RPMI7951 (cell line): Measurements from ENCODE around the gene MRPS11. TPM values are rescaled to one million over a fixed set of nuclear protein-coding genes. Genes with fewer than 3 reads are reported as not detected.
"Not testable (repeated sequence)": the region's sequence is repeated elsewhere in the genome, so short reads cannot be mapped to it uniquely, and the experiment has no call there.

Experiments
- DNase-seq: peaks from one replicate; pipeline ENCODE4 v3.0.0-alpha.2; 2012; ENCODE audit warnings: low read depth
- total RNA-seq: library from RNA; depleted of rRNA; stranded (reverse); fragments of >200 nt; shearing (Covaris generic); gene quantifications from 2 replicates; pipeline ENCODE4 v1.2.3, GENCODE V29; 2014

MRPS11 gene
- total RNA-seq, 1 experiment from 2014 or later = 99.8 TPM

- peak; percentile 80 for DNase-seq
These were observed 12.4 kb upstream of the MRPS11 start for GRCh38 chr15:88454867-88455810.

GRCh38 chr15:88456733-88457132 lies 10.8 kb upstream of the MRPS11 start:
- no peak for DNase-seq

DNA sequence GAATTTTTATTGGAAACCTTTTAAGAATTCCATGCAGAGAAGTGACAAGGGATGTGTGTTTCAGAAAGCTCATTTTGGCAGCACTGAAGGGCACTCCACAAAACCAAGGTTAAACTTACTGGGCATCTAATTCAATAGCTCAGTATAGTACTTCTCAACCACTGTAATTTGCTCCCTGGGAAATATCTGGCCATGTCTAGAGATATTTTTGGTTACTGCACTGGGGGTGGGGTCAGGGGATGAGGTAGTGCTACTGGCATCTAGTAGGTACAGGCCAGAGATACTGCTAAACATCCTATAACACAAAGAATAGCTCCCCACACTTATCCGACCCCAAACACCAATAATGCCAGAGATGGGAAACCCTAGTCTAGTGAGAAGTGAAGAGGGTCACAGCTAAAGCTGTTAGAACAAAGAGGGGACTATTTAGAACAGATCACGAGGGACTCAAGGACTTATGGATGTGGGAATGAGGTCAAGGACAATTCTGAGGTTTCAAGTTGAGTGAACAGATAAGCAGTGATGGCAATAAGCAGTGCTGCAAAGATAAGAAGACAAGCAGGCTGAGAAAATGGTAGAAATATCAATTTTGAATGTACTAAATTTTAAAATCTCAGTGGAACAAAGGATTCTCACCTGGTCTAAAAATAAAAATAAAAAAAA lies 3.5 kb upstream of the MRPS11 start:
- DNase-seq = no peak

DNA sequence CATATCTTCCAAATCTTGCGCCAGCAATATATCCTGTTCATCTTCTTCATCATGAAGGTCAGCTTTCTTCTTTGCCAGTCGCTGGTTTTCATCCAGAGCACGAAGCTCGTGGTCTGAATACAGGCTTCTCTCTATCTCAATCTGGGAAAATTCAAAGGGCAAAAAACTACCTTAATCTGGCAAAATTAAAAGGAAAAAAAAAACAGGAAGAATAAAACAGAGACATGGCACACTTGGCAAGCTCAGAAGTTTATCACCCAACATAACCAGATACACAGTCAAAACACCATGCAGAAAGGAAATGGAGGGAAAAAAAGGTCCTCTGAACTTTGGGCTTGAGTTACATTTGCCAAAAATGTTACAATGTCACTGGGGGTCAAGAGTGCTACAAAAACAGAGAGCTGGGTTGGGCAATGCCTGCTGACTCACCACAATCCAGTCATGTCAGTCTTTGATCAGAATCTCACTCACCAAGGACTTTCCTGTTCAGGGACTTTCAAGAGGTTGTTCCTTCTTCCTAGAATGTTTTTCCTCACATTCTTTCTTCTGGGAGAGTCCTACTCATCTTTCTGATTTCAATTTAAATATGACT lies 1.8 kb upstream of the MRPS11 start:
- DNase-seq = peak; percentile 51

DNA sequence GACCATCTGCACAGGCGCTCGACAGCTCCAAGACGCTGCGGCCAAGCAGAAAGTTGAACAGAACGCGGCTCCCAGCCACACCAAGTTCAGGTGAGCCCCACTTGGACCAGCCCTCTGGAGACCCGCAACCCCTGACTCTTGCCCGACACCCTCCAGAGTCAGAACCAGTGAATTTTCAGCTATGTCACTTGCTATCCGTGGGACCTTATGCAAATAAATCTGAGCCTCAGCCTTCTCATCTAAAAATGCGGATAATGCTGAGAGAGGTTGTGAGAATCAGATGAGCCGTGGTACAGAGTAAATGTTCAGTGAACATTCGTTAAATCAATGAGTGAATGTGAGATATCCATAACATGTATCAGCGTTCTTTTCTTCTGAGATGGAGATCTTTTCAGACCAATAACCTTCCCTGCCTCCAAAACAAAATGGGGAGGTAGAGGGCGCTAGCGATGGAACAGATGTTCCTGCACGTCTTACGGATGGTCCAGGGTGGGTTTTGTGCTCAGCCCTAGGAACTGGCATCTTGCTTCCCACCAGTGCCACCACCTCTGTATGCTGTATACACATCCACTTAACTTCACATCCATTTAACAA lies 524 bp downstream of the MRPS11 start:
- peak; percentile 8 for DNase-seq

- not testable (repeated sequence) for DNase-seq
These were observed 1.2 kb downstream of the MRPS11 start for GRCh38 chr15:88468721-88469120.

DNA sequence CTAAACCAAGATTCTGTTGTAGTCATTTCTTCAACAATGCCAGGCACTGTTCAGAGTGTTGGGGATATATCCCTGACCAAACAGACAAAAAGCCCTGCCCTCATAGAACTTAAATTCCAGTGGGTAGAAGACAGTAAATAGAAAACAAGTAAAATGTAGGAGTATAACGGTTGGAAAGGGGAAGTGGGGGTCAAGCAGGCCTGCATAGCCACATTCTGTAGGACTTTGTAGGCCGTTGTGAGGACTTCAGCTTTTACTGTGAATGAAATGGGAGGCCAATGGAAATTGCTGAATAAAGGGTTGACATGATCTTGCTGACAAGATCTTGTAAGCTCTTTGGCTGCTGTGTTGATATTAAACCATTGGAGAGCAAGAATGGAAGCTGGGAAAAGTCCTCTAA lies 1.8 kb downstream of the MRPS11 start:
- no peak for DNase-seq

DNA sequence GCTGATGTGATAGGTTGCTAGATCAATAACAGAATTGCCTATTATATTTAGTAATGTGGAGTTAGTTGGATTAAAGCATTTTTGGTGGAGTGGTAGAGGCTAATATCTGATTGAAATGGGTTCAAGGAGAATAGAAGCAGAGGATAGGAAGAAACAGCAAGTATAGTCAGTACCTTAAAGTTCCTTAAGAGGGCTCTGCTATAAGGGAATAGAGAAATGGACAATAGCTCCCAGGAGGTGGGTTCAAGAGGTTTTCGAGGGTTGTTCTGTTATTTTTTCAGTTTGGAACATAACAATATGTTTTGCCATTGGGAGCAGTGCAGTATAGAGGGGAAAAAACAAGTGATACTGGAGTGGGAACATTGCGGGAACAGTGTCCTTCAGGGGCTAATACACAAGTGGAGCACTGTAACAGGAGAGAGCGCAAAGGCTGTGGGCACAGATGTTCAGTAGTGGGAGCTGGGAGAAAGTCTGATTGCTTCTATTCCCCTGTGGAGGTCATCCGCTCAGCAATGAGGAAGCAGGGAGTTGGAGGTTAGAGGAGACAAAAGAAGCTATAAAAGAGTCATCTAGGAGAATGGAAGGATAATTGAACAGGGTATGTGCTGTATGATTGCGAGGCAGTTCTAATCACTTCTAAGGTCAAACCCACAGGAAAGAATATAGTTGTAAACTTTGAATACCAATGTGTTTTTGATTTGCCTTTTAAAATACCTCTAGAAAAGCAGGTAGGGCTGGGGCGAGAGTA lies 3.3 kb downstream of the MRPS11 start:
- DNase-seq = no peak

GRCh38 chr15:88472225-88472624 lies 4.7 kb downstream of the MRPS11 start:
- no peak for DNase-seq

DNA sequence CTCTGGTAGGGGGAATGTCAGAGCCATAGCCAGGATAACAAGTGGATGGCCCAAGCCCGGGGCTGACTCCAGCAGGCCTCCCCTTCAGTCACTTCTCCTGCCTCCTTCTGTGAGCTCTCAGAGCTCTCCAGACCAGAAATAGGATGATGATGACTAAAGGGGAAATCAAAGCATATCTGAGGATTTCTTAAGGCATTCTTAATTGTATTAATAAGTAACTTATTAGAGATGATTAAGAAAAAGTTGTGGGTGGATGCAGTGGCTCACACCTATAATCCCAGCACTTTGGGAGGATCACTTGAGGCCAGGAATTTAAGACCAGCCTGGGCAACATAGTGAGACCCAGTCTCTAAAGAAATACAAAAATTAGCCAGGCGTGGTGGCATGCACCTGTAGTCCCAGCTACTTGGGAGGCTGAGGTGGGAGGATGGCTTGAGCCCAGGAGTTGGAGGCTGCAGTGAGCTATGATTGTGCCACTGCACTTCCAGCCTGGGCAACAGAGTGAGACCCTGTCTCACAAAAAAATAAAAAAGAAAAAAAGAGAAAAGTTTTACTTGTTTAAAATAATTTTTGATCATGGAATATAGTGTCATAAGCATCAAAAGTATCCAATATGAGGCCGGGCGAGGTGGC lies 6.3 kb downstream of the MRPS11 start:
- not testable (repeated sequence) for DNase-seq

DNA sequence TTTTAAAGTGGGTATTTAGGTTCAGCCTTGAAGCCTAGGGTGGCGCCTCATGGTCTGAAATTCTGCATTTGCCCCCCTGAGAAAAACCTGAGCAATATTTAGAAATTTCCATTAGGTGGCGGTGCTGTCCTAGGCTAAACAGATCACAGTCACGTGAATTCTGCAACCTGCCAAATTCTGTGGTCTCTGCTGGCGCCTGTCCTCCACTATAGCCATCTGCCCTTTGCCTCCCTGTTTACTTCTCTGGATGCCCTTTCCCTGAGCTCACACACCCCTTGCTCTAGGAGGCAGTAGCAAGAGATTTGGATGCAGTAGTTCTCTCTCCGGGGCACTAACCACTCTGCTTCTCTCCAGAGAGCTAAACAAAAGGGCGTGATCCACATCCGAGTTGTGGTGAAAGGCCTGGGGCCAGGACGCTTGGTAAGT lies 9.1 kb downstream of the MRPS11 start:
- DNase-seq = peak; percentile 51

- DNase-seq = no peak
These were observed 9.6 kb downstream of the MRPS11 start for GRCh38 chr15:88477126-88477525.

- no peak for DNase-seq
These were observed 10.4 kb downstream of the MRPS11 start for GRCh38 chr15:88477904-88478303.

GRCh38 chr15:88479169-88479568 lies 11.7 kb downstream of the MRPS11 start:
- DNase-seq = peak; percentile 9

DNA sequence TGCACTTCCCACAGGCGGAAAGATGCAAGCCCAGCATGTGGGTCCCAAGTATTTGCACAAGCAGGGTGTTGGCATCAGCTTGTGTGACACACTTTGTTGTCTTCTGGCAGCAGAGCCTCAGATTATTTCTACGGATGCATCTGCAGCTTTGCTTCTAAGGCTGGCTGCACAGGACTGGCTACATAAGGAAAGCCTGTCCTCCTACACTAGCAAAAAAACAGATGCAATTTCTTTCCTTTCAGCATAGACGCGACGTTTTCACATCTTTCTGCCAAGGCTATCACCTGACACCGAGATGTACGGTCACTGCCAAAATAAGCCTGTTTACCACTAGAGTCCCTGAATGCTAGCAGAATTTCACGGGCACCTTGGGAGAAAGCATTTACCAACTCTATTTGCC lies 13.5 kb downstream of the MRPS11 start:
- no peak for DNase-seq

- DNase-seq = no peak
These were observed 14.8 kb downstream of the MRPS11 start for GRCh38 chr15:88482263-88482662.

DNA sequence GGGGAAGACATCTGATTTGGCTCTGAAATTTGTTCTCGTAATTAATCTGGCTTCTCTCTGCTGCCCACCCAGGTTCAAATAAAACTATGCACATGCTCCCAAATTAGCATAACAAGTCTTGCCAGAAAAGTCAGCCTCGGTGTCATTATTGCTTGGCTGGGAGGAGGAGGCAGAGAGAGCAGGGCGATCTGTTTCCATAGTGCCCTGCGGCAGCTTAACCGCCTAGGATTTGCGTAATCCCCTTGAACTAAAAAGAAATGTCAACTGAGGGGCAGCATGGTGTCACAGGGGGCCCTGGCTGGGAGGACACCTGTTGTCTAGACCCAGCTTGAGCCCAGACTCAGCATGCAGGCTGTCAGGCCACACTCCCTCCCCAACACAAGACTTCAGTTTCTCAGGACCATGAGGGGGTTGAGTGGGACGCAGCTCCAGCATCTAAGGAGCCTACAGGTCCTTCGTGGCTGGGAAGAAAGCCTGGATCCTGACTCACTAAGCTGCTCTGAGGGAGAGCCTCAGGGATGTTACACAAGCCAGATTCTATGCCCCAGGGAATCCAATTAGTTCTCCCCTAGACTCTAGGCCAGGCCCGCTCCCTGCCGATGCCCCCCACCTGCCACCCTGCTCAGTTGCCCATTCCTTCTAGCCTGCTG lies 17.3 kb downstream of the MRPS11 start:
- peak; percentile 45 for DNase-seq

GRCh38 chr15:88487178-88487795 lies 19.8 kb downstream of the MRPS11 start:
- DNase-seq = peak; percentile 24

DNA sequence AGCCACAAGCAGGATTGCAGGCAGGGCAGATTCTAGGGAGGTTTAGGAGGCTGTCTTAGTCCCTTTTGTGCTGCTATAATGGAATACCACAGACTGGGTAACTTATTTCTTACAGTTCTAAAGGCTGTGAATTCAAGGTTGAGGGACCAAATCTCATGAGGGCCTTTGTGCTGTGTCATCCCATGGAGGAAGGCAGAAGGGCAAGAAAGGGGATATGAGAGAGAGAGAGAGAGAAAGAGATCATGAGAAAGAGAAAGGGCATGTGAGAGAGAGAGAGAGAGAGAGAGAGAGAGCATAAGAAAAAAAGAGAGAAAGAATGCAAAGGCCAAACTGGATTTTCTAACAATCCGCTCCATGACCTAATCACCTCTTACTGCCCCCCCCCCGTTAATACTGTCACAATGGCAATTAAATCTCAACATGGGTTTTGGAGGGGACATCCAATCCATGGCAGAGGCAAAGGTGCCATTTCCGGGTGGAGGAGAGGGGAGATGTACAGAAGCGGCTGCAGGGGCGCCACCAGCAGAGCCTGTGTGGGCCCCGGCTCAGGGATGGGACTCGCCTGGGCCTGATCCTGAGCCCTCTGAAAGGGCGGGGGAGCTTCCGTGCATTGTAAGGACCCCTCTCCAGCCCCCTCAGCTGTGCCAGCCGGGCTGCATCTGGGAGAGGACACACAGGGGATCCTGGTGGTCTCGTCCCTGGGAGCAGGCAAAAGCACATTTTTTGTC lies 20.5 kb downstream of the MRPS11 start:
- no peak for DNase-seq
